Fibroblast of lung (primary cell): ENCODE results near the gene PSD2. TPM values are rescaled to one million over a fixed set of nuclear protein-coding genes. Genes with fewer than 3 reads are reported as not detected.

ENCODE experiments used
- DNase-seq, 2 donors: peaks; one replicate each; pipeline versions ENCODE4 v3.0.0 to v3.0.0-alpha.2; 2010; ENCODE audit warnings: low read depth in 2 of 2
- H2AFZ ChIP-seq: 2 replicates; pipeline ENCODE4 v1.5.1; 2012; ENCODE audit warnings: low read length, control low read depth, inconsistent platforms
- H3K27ac ChIP-seq: 2 replicates; pipeline ENCODE4 v1.5.1; 2011; ENCODE audit warnings: low read length, control low read depth; ENCODE audit not compliant: insufficient read depth
- H3K27me3 ChIP-seq: 2 replicates; pipeline ENCODE4 v1.5.1; 2011; ENCODE audit warnings: mild to moderate bottlenecking, low read length; ENCODE audit not compliant: control insufficient read depth, insufficient read depth
- H3K36me3 ChIP-seq: 2 replicates; pipeline ENCODE4 v1.5.1; 2011; ENCODE audit warnings: low read length; ENCODE audit not compliant: control insufficient read depth, insufficient read depth
- H3K4me1 ChIP-seq: 2 replicates; pipeline ENCODE4 v1.5.1; 2011; ENCODE audit warnings: low read length; ENCODE audit not compliant: control insufficient read depth, insufficient read depth; ENCODE audit errors: extremely low read depth
- H3K4me2 ChIP-seq: 2 replicates; pipeline ENCODE4 v1.5.1; 2011; ENCODE audit warnings: low read length, control low read depth; ENCODE audit not compliant: insufficient read depth; ENCODE audit errors: extremely low read depth
- H3K4me3 ChIP-seq, 4 experiments: fragments of 200-600 bp in 1 of 4; sonication (generic) in 1 of 4; replicated peaks in 1 of 4; 2 replicates each; pipeline ENCODE4 v1.5.1; 2011 to 2016; ENCODE audit warnings: low read length in 4 of 4, low read depth in 3 of 4, mild to moderate bottlenecking in 3 of 4, control low read depth in 2 of 4, inconsistent platforms in 1 of 4, mixed read lengths in 1 of 4; ENCODE audit not compliant: insufficient read depth in 1 of 4; ENCODE audit errors: control extremely low read depth in 1 of 4
- H3K79me2 ChIP-seq: 2 replicates; pipeline ENCODE4 v1.5.1; 2012; ENCODE audit warnings: mild to moderate bottlenecking, low read length, inconsistent platforms; ENCODE audit not compliant: control insufficient read depth, insufficient read depth
- H3K9ac ChIP-seq: 2 replicates; pipeline ENCODE4 v1.5.1; 2011; ENCODE audit warnings: mild to moderate bottlenecking, low read length, control low read depth; ENCODE audit not compliant: insufficient read depth
- H3K9me3 ChIP-seq: 2 replicates; pipeline ENCODE4 v1.5.1; 2012; ENCODE audit warnings: low read depth, low read length; ENCODE audit not compliant: control insufficient read depth, insufficient read depth
- H4K20me1 ChIP-seq: 2 replicates; pipeline ENCODE4 v1.5.1; 2011; ENCODE audit warnings: low read length; ENCODE audit not compliant: control insufficient read depth, insufficient read depth; ENCODE audit errors: extremely low read depth
- CTCF ChIP-seq, 2 donors: IDR thresholded peaks in 1 of 2; conservative IDR thresholded peaks in 1 of 2; 1 replicate in 1 of 2; 2 replicates in 1 of 2; pipeline ENCODE4 v1.5.1; 2011 to 2012; ENCODE audit warnings: low read length in 2 of 2, control low read depth in 1 of 2, inconsistent platforms in 1 of 2, low read depth in 1 of 2, mild to moderate bottlenecking in 1 of 2
- EZH2 ChIP-seq: IDR thresholded peaks from 2 replicates; pipeline ENCODE4 v1.5.1; 2012; ENCODE audit warnings: low read length, control low read depth, mild to moderate bottlenecking; ENCODE audit errors: missing control alignments
- polyA plus RNA-seq, 2 donors: library from polyadenylated mRNA; depleted of rRNA in 1 of 2; stranded (reverse) in 1 of 2; unstranded in 1 of 2; fragments of >200 nt; gene quantifications; 2 replicates each; pipeline ENCODE4 v1.2.1, GENCODE V29; 2011 to 2012; ENCODE audit warnings: missing spikeins in 1 of 2
- total RNA-seq: library from RNA; depleted of rRNA; stranded (reverse); fragments of >200 nt; gene quantifications from 2 replicates; pipeline ENCODE4 v1.2.1, GENCODE V29; 2014

Gene PSD2
- total and polyA plus RNA-seq, 2 donors (not counting 1 experiment from before 2014, with no cell fraction given) = 0.05 to 0.17 TPM

- H3K36me3 ChIP-seq = no peaks in the 10 kb centered on the region
- H4K20me1 ChIP-seq = no peaks in the 10 kb centered on the region
- no peak for TF ChIP-seq CTCF (conservative IDR thresholded peaks at IDR 0.05 in 1 of 2, IDR thresholded peaks at IDR 0.05 in 1 of 2; ENCODE audit: low read depth in 1 of 2, low read length in 2 of 2)
- no peaks in the 10 kb centered on the region for H3K4me1 ChIP-seq
- H3K27ac ChIP-seq = no peak overlapping the region
- no peak overlapping the region for H3K4me3 ChIP-seq
- no peak overlapping the region for H3K9ac ChIP-seq
- no peak for DNase-seq
- H2AFZ ChIP-seq = no peak overlapping the region
- H3K4me2 ChIP-seq = no peak overlapping the region
- no peaks in the 10 kb centered on the region for H3K79me2 ChIP-seq
- H3K27me3 ChIP-seq = peaks cover 10% of the 10 kb centered on the region
- H3K9me3 ChIP-seq = no peaks in the 10 kb centered on the region
These were observed 73.6 kb downstream of the PSD2 start for GRCh38 chr5:139869042-139869790.

GRCh38 chr5:139870677-139871076 is 75.1 kb downstream of the PSD2 start:
- Histone ChIP-seq H3K36me3 (no peaks in the 10 kb centered on the region), H2AFZ (no peak overlapping the region), H3K9me3 (no peaks in the 10 kb centered on the region), H3K4me3 (no peak overlapping the region), H3K27me3 (peaks cover 10% of the 10 kb centered on the region), H3K4me1 (no peaks in the 10 kb centered on the region), H3K79me2 (no peaks in the 10 kb centered on the region), H4K20me1 (no peaks in the 10 kb centered on the region), H3K9ac (no peak overlapping the region), H3K27ac (no peak overlapping the region), H3K4me2 (no peak overlapping the region)
- DNase-seq = no peak
- TF ChIP-seq CTCF (conservative IDR thresholded peaks at IDR 0.05 in 1 of 2, IDR thresholded peaks at IDR 0.05 in 1 of 2; ENCODE audit: low read depth in 1 of 2, low read length in 2 of 2) = no peak
- TF ChIP-seq EZH2 = no peak

- H3K4me1 ChIP-seq = no peaks in the 10 kb centered on the region
- no peaks in the 10 kb centered on the region for H3K36me3 ChIP-seq
- H4K20me1 ChIP-seq = no peaks in the 10 kb centered on the region
- H2AFZ ChIP-seq = no peak overlapping the region
- no peak overlapping the region for H3K4me2 ChIP-seq
- TF ChIP-seq EZH2 (no peak), CTCF (conservative IDR thresholded peaks at IDR 0.05 in 1 of 2, IDR thresholded peaks at IDR 0.05 in 1 of 2; ENCODE audit: low read depth in 1 of 2, low read length in 2 of 2) (no peak)
- no peaks in the 10 kb centered on the region for H3K9me3 ChIP-seq
- DNase-seq = no peak
- no peak overlapping the region for H3K9ac ChIP-seq
- H3K27me3 ChIP-seq = peaks cover 10% of the 10 kb centered on the region
- no peaks in the 10 kb centered on the region for H3K79me2 ChIP-seq
- no peak overlapping the region for H3K4me3 ChIP-seq
- no peak overlapping the region for H3K27ac ChIP-seq
These were observed 76.0 kb downstream of the PSD2 start for GRCh38 chr5:139871614-139872013.
